DMS 273 (cell line): ENCODE results near the gene ZDHHC18.

Experiments used
- DNase-seq: peaks from one replicate; lab custom pipeline; 2025; ENCODE audit not compliant: unreplicated experiment; lab: John Stamatoyannopoulos, UW

ZDHHC18 gene

GRCh38 chr1:26890467-26890796, 63.9 kb downstream of the ZDHHC18 start:
- DNase-seq, result no peak

- DNase-seq, result no peak
These were observed 67.8 kb downstream of the ZDHHC18 start for GRCh38 chr1:26894263-26894662.

- DNase-seq, result no peak
These were observed 70.9 kb downstream of the ZDHHC18 start for GRCh38 chr1:26897351-26897750.

- DNase-seq, result peak; percentile 97
These were observed 73.7 kb downstream of the ZDHHC18 start, which contains the start of gene GPATCH3 for GRCh38 chr1:26900001-26900814. TSS of gene GPATCH3 (minus strand) at chr1:26900467. CDS start at chr1:26900442, 25 bp downstream.

GRCh38 chr1:26900815-26901511, 74.5 kb downstream of the ZDHHC18 start:
- DNase-seq, result no peak
